UCSD-AML1 (cell line): ENCODE data around the gene TTC7B.

Source experiments
- DNase-seq: peaks from one replicate; lab custom pipeline; 2025; ENCODE audit not compliant: unreplicated experiment; lab: John Stamatoyannopoulos, UW

TTC7B gene

DNA sequence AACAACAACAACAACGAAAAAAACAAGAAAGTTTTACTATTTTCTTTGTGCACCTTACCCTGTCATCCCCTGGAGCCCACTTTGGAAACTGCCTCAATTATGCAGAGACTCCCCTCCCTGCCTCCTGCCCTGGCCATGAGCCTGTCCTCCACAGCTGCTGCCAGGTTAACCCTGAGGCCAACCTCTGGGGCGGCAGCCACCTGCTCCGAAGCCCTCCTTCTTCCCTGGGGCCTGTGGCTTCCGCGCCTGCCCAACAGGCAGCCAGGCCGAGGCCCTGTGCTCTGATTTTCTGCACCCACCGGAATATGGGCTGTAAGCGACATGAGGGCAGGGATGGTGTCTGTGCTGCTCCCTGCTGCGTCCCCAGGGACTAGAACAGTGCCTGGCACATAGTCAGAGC is 236.4 kb downstream of the TTC7B start:
- DNase-seq, result no peak

DNA sequence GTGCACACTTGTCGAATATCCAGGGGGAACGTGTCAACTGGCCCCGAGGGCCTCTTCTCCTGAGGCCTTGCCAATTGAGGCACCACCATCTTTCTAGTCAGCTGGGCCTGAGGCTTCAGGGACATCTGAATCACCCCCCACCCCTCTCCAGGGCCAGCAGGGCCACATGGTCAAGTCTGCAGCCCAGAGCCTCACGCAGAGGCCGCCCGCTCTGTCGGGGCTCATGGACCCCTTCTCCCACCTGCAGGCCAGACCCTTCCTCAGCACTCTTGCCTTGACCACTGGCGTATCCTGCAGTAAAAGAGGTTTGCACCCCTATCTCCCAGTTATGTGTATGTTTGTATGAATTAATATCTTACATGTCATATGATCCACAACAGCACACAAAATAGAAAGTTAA is 237.1 kb downstream of the TTC7B start:
- no peak for DNase-seq

DNA sequence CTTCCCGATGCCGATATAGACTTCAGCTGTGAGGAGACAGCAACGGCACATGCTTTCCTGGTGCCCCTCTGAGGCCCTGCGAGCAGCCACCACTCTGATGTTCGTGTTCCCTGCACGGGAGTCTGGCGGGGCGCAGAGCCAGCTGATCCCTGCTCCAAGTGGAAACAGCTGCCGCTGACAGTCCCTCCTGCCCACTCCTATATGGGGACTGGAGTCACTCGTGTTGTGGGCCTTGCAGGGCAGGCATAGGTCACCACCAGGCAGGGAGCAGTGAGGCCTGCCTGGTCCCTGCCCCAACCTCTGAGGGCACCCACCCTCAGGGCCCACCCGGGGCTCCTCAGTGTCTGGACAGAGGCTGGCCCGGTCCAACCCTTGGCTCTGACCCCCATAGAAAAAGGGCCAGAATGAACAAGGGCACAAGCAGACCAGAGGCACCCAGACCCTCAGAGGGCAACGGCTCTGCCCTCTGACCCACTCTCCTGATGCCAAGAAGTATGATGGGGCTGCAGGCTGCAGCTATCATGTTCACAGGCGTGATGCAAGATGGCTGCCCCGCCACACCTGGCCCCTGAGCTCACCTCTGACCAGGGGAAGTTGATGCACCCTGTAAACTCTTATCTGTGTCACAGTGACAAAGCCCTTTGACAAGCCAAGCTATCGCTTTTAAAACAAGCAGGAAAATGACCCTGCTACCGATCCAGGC is 237.8 kb downstream of the TTC7B start:
- no peak for DNase-seq

DNA sequence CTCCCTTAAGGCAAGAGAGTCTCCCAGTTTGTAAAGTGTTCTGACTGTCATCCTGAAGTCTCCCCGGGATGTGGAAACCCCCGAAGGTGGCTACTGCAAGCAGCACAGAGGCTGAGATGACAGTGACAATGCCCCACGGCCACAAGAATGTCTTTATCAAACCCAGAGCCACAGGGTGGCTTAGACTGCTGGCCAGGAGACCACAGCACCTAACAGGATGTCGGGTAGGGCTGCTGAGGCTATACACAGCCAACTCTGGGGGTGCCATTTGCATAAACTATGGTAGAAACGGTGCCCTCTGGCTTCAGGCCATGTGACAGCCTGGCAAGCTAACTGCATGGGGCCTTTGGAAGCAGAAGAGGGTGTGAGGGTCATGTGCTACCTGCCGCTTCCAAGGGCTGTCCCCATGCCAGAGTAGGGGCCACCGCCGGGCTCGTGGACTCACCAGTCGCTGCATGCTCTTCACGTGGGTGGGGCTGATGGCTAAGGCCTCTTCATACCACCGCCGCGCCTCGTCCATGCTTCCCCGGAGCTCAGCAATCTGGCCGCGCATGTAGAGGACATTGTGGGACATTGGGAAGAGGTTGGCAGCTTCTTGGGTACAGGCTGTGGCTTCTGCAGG is 238.5 kb downstream of the TTC7B start:
- DNase-seq, result no peak

DNA sequence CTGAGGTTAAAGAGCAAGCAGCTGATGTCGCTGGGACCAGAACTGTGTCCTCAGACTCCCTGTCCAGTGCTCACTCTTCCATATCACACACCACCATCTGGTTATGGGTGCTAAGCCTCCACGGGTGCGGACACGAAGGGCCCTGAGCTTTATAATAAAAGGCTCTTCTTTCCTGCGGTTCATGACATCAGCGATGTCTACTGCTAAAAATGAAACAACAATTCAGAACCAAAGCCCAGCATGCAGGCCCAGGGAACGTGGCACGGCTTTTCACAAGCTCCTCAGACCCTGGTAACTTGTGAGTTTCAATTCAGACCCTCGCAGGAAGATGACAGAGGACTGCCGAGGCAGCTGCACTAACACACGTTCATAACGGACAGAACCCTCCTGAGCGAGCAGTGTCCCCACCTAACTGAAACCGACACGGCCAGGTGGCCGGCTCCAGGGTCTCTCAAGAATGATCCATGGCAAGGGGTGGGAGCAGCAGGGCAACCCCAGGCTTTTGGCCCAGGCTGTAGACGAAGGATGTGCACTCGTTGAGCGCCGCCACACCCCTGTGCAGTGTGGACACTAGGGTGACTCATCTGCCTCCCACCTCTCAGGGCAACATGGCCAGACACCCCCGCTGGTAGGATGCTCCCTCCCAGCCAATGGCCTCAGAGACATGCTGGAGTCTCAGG is 239.1 kb downstream of the TTC7B start:
- no peak for DNase-seq

DNA sequence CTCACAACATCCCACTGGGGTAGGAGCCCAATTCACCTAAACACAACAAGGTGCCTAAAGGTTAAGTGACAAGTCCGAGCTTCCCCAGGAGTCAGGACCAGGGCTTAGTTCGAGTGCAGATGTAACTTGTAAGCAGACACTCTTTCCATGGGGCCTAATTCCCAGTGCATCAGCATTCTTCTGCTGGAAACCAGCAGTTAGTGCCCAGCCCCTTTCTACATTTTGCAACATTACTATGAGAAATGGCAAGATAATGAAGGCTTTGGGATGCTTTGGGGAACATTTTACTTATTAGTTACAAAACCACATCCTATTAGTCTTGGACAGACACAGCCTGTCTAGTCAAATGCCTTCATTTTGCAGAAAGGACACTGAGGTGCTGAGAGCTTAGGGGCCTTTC is 239.6 kb downstream of the TTC7B start:
- no peak for DNase-seq

DNA sequence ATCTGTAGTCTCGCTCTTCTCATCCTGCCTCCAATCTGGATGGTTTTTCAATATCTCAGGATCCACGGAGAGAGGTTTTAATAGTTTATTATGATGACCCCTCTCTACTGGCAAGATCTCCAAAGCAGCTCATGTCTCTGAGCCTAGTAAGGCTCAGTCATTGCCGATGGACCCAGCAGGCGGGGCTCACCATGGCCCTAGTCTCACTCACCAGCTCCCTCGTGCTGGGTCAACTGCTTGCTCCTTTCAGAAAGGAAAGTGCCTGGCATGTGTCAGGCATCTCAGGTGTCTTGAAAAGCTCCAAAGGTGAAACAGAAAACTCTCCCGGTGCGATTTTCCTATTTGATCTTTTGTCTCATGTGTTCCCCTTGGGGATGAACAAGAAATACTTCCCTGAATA is 240.4 kb downstream of the TTC7B start:
- no peak for DNase-seq

DNA sequence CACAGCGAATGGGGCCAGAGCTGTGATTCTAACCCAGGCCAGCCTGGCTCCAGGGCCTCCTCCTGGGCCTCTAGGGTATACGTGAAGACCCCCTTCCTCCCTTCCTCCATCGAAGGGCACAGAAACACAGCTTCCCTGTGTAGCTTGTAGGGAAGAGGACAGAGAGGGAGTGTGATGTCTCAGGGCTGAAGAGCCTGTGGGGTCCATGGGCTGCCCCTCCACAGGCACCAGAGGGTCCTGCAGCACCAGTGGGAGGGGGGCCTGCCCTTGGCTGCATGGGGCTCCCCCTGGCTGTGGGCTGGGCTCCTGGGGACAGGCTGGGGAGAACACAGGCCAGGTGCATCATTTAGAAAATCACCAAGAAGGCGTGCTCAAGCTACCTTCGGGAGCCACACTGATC is 240.9 kb downstream of the TTC7B start:
- DNase-seq, result no peak

DNA sequence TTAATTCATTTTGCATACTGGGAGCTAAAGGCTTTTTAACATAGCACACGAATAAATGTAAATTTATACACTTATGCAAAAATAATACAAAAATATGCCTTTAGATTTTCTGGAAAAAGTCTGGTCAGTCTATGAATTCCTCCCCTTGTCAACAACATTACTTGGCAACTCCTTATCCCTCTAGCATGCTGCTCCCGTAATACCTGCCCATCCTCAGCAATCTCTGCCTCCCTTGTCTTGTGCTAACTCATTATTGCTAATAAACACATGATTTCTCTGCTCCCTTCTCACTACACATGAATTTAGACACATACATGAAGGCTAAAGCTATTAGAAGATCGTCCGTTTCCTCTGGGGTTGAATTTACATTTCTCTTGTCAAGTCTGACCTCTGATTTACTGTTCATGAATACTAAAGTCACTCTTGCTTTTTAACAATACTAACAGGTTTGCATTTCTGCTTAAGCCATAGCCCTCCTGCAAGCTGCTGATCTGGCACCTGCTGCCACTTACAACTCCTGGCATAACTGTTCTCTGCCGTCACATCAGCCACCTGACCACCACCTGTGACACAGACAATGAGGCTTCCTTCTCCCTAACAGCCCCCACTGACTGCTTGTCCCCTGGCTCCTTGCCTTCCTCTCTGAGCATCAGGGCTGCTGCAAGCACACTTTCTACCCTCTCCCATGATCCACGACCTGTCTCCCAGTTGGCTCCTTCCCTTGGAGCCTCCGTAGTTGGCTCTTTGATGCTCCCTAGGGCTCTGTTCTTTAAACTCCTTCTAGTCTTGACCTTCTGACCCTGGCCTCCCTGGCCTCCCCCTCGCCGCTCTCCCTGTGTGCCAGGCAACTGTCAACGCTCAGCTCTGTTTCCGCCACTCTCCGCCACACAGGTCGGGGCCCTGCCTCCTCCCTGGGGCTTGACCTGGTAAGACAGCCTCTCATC is 241.8 kb downstream of the TTC7B start:
- no peak for DNase-seq

DNA sequence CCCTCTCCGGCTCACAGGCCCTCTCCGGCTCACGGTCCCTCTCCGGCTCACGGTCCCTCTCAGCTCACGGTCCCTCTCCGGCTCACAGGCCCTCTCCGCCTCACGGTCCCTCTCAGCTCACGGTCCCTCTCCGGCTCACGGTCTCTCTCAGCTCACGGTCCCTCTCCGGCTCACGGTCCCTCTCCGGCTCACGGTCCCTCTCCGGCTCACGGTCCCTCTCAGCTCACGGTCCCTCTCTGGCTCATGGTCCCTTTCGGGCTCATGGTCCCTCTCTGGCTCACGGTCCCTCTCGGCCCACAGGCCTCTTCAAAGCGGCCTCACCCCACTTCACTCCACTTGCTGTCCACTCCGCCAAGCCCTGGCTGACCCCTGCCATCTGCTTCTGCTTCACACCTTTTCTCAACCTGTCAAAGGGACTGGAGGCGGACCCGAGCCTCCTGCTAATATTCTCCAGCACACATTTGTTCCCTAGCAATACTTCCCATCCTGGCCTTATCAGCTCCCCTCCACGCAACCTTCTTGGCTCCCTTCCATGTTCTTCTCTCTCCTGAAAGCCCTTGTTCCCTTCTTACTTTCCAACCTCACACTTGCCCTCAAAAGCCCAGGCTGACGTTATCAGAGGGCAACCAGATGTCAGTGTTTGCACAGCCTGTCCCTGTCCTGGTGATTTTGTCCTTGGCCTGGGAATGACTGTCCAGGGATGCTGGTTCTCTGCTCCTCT is 242.7 kb downstream of the TTC7B start:
- DNase-seq, result no peak

DNA sequence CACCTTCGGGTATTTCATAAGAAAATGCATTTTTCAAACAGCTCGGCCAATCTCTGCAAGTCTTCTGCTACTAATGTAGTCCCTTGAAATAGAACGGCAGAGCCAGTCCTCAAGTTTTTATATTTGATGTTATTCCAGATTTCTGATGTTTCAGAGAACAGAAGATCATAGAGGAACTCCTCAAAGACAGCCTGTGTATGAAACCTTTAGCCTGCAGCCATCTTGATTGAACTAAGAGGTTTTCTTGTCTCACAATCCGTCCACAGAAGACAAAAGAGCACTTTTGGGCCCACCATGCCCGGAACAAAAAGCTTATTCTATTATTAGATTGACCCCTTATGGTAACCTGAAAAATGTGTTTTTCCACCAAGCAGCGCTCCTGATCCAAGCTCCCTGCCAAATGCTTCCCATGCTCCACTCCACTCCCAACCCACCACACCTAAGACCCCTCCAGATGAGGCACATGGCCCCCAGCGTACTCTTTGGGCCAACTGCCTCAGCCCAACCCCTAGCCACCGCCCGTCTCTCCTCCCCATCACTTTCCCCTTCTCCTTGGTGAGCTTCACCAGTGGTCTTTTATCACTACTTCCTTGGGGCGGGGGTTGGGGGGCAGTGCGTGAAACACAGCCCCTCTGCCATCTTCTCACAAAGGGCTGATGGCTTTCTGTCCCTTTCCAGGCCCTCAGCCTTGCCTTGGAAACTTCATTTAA is 243.6 kb downstream of the TTC7B start:
- no peak for DNase-seq

DNA sequence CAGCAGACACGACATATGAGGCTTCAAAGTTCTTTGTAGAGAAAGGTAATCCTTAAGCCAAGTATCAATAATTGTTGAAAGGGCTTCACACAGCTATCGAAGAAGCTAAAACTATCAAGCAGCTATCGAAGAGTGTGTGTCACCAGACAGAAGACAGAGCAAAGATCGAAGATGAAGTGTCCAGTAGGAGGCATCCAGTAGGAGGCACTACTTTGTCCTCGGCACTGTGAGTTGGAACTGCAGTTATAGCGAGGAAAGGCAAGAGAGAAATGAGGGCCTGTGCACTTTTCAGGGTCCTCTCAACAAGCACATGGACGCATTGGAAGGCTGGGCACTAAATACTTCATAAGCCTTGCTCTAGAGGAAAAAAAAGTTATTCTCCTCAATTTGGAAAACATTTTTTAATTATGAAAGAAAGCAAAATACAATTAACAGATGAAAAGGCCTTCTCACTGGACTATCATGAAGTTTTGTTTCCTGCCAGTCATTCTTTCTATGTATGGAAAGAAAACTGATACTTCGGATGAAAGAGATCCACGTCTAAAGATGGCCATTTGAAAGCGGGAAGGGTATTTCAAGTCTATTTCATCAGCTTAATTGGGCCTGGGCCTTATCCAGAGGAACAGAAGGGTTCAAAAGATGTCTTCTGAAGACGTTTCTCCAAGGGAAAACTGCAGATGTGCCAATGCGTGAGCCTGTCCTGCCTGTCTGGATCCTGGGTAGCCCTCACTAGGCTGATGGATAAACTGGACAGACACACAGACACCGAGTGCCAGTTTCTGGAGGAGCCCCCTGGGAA is 244.9 kb downstream of the TTC7B start:
- DNase-seq, result no peak

DNA sequence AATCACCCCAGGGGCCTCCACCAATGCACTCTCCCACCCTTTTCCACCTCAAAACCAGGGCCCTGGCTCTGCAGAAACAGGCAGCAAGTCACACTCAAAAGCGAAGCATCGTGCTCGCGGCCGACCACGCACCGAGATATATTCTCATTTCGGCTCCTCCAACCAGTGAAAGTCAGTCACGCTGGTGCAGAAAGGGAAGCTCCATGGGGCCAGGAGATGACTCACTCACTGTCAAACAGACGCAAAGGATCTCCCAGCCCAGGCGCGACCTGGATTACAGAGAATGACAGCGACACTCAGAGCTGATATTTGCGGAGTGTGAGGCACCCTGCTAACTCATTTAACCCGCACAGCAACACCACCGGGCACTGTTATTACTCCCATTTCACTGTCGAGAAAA is 245.8 kb downstream of the TTC7B start:
- DNase-seq, result no peak

DNA sequence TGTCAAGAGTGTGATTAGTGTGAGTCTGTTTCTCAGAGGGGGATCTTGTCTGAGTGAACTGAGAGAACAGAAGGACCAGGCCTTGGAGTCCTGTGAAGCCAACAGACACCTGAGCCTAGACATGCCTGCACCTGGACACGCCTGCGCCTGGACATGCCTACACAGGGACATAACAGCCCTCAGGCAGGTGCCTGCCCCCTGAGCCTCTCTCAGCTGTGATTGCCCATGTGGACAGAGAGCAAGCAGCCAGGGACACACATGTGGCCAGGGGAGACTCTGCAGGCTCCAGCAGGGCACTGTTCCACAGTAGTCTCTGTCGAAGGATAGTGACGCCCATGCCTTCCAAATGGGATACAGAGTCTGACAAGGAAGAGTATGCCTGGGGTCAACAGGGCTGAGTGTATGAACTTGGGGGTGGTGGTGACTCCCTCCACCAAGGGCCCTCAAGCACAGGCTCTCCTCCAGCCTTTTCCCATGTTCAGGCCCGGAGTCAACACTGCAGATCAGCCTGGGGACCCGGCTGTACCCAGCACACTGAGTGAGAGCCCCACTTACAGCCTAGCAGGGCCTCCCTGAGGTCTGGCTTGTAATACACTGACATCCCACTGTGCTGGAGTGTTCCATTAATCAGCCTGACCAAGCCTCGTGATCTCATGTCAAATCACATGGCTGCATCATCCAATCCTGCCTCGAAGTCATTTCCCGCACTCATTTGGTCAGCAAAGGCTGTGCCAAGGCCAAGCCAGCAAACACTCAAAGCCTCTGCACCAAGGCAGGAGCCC is 246.4 kb downstream of the TTC7B start:
- no peak for DNase-seq

DNA sequence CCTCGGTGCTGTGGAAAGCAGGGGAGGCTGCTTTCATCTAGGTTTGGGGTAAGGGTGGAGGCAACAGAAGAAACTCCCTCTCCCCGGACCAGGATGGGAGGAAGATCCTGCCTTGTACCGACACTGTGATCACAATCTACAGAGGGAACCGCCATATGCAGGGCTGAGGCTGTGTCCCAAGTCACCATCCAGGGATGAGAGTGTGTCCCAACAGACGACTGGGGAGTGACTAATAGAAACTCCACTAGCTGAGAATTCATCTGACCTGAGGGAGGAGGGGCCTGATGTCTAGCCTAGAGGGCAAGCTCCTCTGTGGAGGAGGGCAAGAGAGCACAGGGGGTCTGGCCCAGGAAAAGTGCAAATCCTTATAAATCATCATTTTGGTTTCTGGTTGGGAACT is 247.0 kb downstream of the TTC7B start:
- DNase-seq, result no peak

DNA sequence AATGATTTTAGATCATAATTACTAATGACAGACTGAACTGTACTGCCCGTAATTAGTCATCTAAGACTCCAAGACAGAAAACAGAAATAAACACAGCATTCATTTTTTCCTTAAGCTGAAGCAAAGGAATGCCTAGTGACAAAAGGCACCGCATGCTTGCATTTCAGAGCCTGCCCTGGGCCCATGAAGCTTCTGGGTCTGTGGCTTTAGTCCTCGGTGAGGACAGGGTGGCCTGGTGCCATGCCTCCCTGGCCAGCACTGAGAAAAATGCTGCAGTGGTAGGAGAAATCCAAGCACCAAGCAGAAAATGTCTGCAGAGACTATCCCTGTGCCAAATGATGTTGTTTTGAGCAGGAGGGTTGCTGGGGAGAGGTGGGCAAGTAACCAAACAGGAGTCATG is 247.8 kb downstream of the TTC7B start:
- DNase-seq, result no peak

DNA sequence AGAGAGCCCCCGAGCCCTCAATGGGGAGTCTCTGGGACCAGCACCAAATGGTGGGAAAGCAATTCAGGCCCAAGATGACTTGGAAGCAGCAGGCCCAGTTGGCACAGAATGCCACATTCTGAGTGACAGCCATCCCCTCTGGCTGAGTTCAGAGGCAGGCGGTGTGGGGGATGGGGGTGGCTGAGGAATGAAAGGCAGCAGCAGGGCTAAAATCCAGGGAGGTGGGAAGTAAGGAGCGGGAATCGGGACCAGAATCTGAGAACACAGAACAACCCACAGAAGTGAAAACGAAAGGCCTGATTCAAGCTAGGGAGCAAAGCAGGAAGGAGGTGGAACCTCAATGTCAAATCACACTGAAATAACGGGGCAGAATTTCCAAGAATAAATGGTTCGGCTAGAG is 248.2 kb downstream of the TTC7B start:
- DNase-seq, result no peak

DNA sequence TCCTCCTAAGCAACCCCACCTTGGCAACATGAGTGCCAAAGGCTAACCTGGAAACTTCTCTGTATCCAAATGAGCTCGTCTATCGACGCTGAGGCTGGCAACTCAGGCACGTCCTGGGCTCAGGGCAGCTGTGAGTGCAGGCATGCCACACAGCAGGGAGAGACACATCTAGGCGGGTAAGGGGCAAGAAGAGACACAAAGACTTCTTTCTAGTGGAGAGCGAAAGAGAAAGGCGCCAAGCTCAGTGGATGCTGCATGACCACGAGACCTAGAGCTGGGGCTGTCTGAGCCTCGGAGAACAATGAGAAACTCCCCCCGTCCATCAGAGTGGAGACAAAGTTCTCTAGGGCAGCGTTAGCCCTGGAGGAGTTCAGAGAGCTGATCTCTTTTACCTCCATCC is 249.0 kb downstream of the TTC7B start:
- no peak for DNase-seq

DNA sequence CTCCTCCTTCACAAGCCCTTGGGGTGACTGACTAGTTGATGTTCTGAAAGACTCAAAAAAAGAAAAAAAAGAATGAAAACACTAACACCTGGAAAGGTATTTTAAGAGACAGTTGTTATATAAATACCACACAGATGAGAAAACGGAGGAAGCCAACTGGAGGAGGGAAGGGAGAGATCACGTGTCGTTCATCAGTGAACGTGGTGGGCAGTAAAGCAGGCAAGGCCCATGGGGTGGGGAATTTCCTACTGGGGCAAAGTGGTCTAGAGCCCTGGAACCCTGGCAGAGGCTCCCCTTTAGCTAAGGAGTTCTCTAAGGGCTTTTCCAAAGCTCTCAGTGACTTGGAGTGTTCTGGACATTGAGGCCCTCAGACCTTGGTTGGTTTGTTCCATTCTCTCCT is 249.7 kb downstream of the TTC7B start:
- DNase-seq, result no peak
